ENCODE data around the gene ERG.

The ERG gene

GRCh38 chr21:38490411-38491020, 7.8 kb downstream of the ERG start:
- no peaks in the 10 kb centered on the region for H3K9me3 ChIP-seq (ENCODE audit: control insufficient read depth in 5 of 5, low read length in 5 of 5)
- no peaks in the 10 kb centered on the region for H3K36me3 ChIP-seq (ENCODE audit: control insufficient read depth in 5 of 5, insufficient read depth in 5 of 5, low read length in 5 of 5)
- peak overlapping the region in 1 of 5 donors; percentile 33 for H3K9ac ChIP-seq (ENCODE audit: low read length in 5 of 5)
- H3K4me3 ChIP-seq (ENCODE audit: low read depth in 1 of 5, low read length in 5 of 5) = no peak overlapping the region
- peak overlapping the region; percentile 60 for H3K27ac ChIP-seq (ENCODE audit: low read depth, low read length)
- H3K4me1 ChIP-seq (ENCODE audit: control insufficient read depth in 5 of 5, insufficient read depth in 5 of 5, low read length in 5 of 5) = peaks cover 0 to 65% (median 3%) of the 10 kb centered on the region in 5 donors
- peaks cover 0 to 5% (median 0%) of the 10 kb centered on the region in 5 donors for H3K27me3 ChIP-seq (ENCODE audit: control insufficient read depth in 5 of 5, insufficient read depth in 4 of 5, low read length in 5 of 5)

- Histone ChIP-seq H3K36me3 (ENCODE audit: control insufficient read depth in 5 of 5, insufficient read depth in 5 of 5, low read length in 5 of 5) (no peaks in the 10 kb centered on the region), H3K27ac (ENCODE audit: low read depth, low read length) (peak overlapping the region; percentile 60), H3K9me3 (ENCODE audit: control insufficient read depth in 5 of 5, low read length in 5 of 5) (no peaks in the 10 kb centered on the region), H3K27me3 (ENCODE audit: control insufficient read depth in 5 of 5, insufficient read depth in 4 of 5, low read length in 5 of 5) (peaks cover 0 to 5% (median 0%) of the 10 kb centered on the region in 5 donors), H3K4me3 (ENCODE audit: low read depth in 1 of 5, low read length in 5 of 5) (no peak overlapping the region), H3K9ac (ENCODE audit: low read length in 5 of 5) (no peak overlapping the region), H3K4me1 (ENCODE audit: control insufficient read depth in 5 of 5, insufficient read depth in 5 of 5, low read length in 5 of 5) (peaks cover 0 to 65% (median 3%) of the 10 kb centered on the region in 5 donors)
These were observed 8.5 kb downstream of the ERG start for GRCh38 chr21:38489729-38490128.

DNA sequence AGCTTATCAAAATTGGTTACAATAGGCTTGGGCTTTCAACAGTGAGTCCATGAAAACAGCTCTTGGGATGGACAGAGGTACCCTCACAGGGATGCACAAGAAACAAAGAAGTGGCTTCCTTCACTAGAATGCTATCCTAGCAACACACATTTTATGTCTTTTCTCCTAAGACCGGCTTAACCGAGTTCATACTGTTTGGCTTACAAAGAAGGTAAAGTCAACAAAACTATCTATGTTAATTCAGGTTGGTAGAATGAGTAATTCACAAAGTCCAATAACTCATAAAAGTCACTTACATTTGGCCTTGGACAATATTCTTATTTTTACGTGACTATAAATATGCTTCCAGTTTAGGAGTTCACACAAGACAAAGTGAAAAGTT, 9.0 kb downstream of the ERG start:
- Histone ChIP-seq H3K9ac (ENCODE audit: low read length in 5 of 5) (no peak overlapping the region), H3K27me3 (ENCODE audit: control insufficient read depth in 5 of 5, insufficient read depth in 4 of 5, low read length in 5 of 5) (peaks cover 0 to 5% (median 2%) of the 10 kb centered on the region in 5 donors), H3K27ac (ENCODE audit: low read depth, low read length) (peak overlapping the region; percentile 60), H3K36me3 (ENCODE audit: control insufficient read depth in 5 of 5, insufficient read depth in 5 of 5, low read length in 5 of 5) (no peaks in the 10 kb centered on the region), H3K4me1 (ENCODE audit: control insufficient read depth in 5 of 5, insufficient read depth in 5 of 5, low read length in 5 of 5) (peaks cover 0 to 67% (median 3%) of the 10 kb centered on the region in 5 donors), H3K9me3 (ENCODE audit: control insufficient read depth in 5 of 5, low read length in 5 of 5) (no peaks in the 10 kb centered on the region), H3K4me3 (ENCODE audit: low read depth in 1 of 5, low read length in 5 of 5) (no peak overlapping the region)

DNA sequence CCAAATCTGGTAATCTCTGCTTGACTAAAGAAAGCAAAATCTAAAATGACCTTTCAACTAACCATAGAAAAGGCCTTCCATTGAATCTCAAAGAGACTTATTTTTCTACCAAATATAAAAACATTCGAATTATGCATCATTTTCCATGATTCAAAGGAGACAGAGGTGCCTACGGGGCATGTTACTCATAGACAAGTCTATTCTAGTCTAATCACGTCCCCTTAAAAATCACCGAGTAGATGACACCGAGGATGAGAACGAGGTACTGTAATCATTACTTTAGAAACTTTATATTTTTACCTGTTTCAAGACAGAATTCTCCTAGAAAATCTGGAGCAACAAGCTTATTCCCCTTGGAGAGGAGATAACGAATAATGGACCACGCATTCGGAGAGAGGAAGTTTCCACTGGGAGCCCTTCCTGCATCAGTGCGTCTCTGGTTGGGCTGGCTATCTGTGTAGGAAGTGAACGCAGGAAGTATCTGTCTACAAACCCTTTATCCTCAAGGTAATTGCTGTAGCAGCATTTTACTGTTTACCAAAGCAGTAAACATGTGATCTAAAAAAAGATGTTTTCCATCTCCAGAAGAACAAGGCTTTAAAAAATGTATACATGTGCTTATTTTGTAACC, 9.5 kb downstream of the ERG start:
- Histone ChIP-seq H3K27me3 (ENCODE audit: control insufficient read depth in 5 of 5, insufficient read depth in 4 of 5, low read length in 5 of 5) (peaks cover 0 to 5% (median 2%) of the 10 kb centered on the region in 5 donors), H3K4me1 (ENCODE audit: control insufficient read depth in 5 of 5, insufficient read depth in 5 of 5, low read length in 5 of 5) (peaks cover 0 to 67% (median 3%) of the 10 kb centered on the region in 5 donors), H3K9ac (ENCODE audit: low read length in 5 of 5) (no peak overlapping the region), H3K4me3 (ENCODE audit: low read depth in 1 of 5, low read length in 5 of 5) (no peak overlapping the region), H3K36me3 (ENCODE audit: control insufficient read depth in 5 of 5, insufficient read depth in 5 of 5, low read length in 5 of 5) (no peaks in the 10 kb centered on the region), H3K27ac (ENCODE audit: low read depth, low read length) (peak overlapping the region; percentile 60), H3K9me3 (ENCODE audit: control insufficient read depth in 5 of 5, low read length in 5 of 5) (no peaks in the 10 kb centered on the region)

DNA sequence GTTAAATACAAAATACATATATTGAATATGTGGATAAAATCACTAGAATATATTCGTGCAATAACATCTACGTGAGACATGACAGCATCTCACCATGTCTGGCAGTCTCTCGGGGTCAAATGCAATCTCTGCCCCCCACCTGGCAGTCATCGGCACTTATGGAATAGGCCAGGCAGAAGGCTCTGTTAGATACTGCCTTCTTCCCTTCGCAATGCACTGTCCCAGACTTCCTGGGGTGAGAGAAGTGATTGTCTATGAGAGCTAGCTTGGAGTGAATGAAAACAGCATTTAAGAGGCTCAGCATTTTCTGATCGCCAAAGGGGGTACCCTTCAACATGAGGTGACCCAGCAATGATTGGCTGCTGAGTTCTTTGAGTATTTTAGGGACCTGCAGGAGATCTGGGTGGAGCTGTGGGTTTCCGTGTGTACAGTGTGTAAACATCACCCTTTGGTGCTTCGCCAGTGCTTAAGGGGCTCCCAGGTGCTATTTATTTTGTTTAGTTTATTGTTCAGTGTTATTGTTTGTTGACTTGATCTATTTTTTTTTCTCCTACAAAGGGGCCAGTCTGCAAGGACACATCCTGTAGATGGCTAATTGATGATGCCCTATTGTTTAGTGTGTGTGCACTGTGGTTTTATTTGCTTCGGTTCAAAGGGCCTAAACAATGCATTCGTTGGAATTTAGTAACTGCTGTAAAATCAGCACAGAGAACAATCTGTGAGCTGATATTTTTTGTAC, 10.2 kb downstream of the ERG start:
- H3K9me3 ChIP-seq (ENCODE audit: control insufficient read depth in 5 of 5, low read length in 5 of 5) = no peaks in the 10 kb centered on the region
- peak overlapping the region; percentile 32 for H3K27ac ChIP-seq (ENCODE audit: low read depth, low read length)
- no peak overlapping the region for H3K4me3 ChIP-seq (ENCODE audit: low read depth in 1 of 5, low read length in 5 of 5)
- H3K36me3 ChIP-seq (ENCODE audit: control insufficient read depth in 5 of 5, insufficient read depth in 5 of 5, low read length in 5 of 5) = no peaks in the 10 kb centered on the region
- H3K9ac ChIP-seq (ENCODE audit: low read length in 5 of 5) = no peak overlapping the region
- H3K4me1 ChIP-seq (ENCODE audit: control insufficient read depth in 5 of 5, insufficient read depth in 5 of 5, low read length in 5 of 5) = peaks cover 0 to 64% (median 0%) of the 10 kb centered on the region in 5 donors
- H3K27me3 ChIP-seq (ENCODE audit: control insufficient read depth in 5 of 5, insufficient read depth in 4 of 5, low read length in 5 of 5) = peaks cover 0 to 5% (median 2%) of the 10 kb centered on the region in 5 donors

GRCh38 chr21:38486706-38487105, 11.6 kb downstream of the ERG start:
- no peak overlapping the region for H3K27ac ChIP-seq (ENCODE audit: low read depth, low read length)
- peaks cover 0 to 67% (median 0%) of the 10 kb centered on the region in 5 donors for H3K4me1 ChIP-seq (ENCODE audit: control insufficient read depth in 5 of 5, insufficient read depth in 5 of 5, low read length in 5 of 5)
- no peak overlapping the region for H3K4me3 ChIP-seq (ENCODE audit: low read depth in 1 of 5, low read length in 5 of 5)
- no peak overlapping the region for H3K9ac ChIP-seq (ENCODE audit: low read length in 5 of 5)
- H3K36me3 ChIP-seq (ENCODE audit: control insufficient read depth in 5 of 5, insufficient read depth in 5 of 5, low read length in 5 of 5) = no peaks in the 10 kb centered on the region
- no peaks in the 10 kb centered on the region for H3K9me3 ChIP-seq (ENCODE audit: control insufficient read depth in 5 of 5, low read length in 5 of 5)
- peaks cover 0 to 5% (median 2%) of the 10 kb centered on the region in 5 donors for H3K27me3 ChIP-seq (ENCODE audit: control insufficient read depth in 5 of 5, insufficient read depth in 4 of 5, low read length in 5 of 5)

DNA sequence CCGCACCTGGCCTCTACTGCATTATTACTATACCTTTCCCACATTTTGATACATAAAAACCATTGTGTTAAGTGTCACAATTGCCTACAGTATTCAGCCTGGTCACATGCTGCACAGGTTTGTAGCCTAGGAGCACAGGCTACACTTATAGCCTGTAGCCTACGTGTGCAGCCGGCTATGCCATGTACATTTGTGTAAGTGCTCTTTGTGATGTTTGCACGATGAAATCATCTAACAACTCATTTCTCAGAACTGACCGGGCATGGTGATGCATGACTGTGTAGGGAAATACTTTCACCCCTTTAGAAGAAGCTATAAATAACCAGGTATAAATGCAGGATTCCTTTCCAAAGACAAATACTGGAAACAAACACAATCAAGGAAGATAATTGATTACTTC, 12.1 kb downstream of the ERG start:
- peaks cover 0 to 63% (median 0%) of the 10 kb centered on the region in 5 donors for H3K4me1 ChIP-seq (ENCODE audit: control insufficient read depth in 5 of 5, insufficient read depth in 5 of 5, low read length in 5 of 5)
- H3K36me3 ChIP-seq (ENCODE audit: control insufficient read depth in 5 of 5, insufficient read depth in 5 of 5, low read length in 5 of 5) = no peaks in the 10 kb centered on the region
- no peak overlapping the region for H3K4me3 ChIP-seq (ENCODE audit: low read depth in 1 of 5, low read length in 5 of 5)
- peaks cover 0 to 5% (median 2%) of the 10 kb centered on the region in 5 donors for H3K27me3 ChIP-seq (ENCODE audit: control insufficient read depth in 5 of 5, insufficient read depth in 4 of 5, low read length in 5 of 5)
- H3K9me3 ChIP-seq (ENCODE audit: control insufficient read depth in 5 of 5, low read length in 5 of 5) = no peaks in the 10 kb centered on the region
- no peak overlapping the region for H3K27ac ChIP-seq (ENCODE audit: low read depth, low read length)
- no peak overlapping the region for H3K9ac ChIP-seq (ENCODE audit: low read length in 5 of 5)

DNA sequence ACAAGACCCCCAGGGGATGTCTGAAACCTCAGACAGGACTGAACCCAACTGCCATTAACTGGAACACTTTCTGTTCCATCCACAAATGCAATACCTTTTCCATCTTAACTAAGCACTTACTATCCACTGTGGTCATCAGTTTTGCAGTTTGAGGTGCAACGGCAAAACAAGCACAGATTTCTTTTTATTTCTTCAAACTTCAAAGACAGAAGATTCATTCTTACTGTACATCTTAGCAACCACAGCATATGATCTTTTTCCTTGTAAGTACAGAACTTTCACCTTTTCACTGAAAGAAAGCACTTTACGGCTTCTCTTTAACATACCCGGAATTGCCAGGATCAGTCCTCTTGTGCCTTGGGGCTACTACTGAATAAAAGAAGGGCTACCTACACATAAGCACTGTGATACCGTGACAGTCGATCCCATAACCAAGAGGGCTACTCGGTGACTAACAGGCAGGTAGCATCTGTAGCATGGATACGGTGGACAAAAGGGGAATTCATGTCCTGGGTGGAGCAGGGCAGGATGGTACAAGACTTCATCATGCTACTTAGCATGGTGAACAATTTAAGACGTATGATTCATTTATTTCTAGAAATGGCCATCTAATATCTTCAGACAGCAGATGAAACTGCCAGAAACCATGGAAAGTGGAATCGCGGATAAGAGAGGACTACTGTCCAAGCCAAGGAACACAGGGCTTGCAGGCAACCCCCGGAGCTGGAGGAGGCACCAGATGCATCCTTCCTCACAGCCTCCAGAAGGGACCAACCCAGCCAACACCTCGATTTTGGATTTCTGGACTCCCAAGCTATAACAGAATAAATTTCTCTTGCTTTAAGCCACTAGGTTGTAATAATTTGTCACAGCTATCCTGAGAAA, 18.4 kb downstream of the ERG start:
- H3K27ac ChIP-seq (ENCODE audit: low read depth, low read length) = peak overlapping the region; percentile 44
- no peaks in the 10 kb centered on the region for H3K9me3 ChIP-seq (ENCODE audit: control insufficient read depth in 5 of 5, low read length in 5 of 5)
- H3K9ac ChIP-seq (ENCODE audit: low read length in 5 of 5) = no peak overlapping the region
- H3K36me3 ChIP-seq (ENCODE audit: control insufficient read depth in 5 of 5, insufficient read depth in 5 of 5, low read length in 5 of 5) = no peaks in the 10 kb centered on the region
- peaks cover 0 to 69% (median 0%) of the 10 kb centered on the region in 5 donors for H3K4me1 ChIP-seq (ENCODE audit: control insufficient read depth in 5 of 5, insufficient read depth in 5 of 5, low read length in 5 of 5)
- peaks cover 0 to 13% (median 0%) of the 10 kb centered on the region in 5 donors for H3K27me3 ChIP-seq (ENCODE audit: control insufficient read depth in 5 of 5, insufficient read depth in 4 of 5, low read length in 5 of 5)
- H3K4me3 ChIP-seq (ENCODE audit: low read depth in 1 of 5, low read length in 5 of 5) = peak overlapping the region in 1 of 5 donors; percentile 0

GRCh38 chr21:38478782-38479181, 19.5 kb downstream of the ERG start:
- Histone ChIP-seq H3K27ac (ENCODE audit: low read depth, low read length) (peak overlapping the region; percentile 44), H3K9ac (ENCODE audit: low read length in 5 of 5) (no peak overlapping the region), H3K27me3 (ENCODE audit: control insufficient read depth in 5 of 5, insufficient read depth in 4 of 5, low read length in 5 of 5) (peaks cover 0 to 14% (median 0%) of the 10 kb centered on the region in 5 donors), H3K36me3 (ENCODE audit: control insufficient read depth in 5 of 5, insufficient read depth in 5 of 5, low read length in 5 of 5) (no peaks in the 10 kb centered on the region), H3K9me3 (ENCODE audit: control insufficient read depth in 5 of 5, low read length in 5 of 5) (no peaks in the 10 kb centered on the region), H3K4me3 (ENCODE audit: low read depth in 1 of 5, low read length in 5 of 5) (no peak overlapping the region), H3K4me1 (ENCODE audit: control insufficient read depth in 5 of 5, insufficient read depth in 5 of 5, low read length in 5 of 5) (peaks cover 0 to 67% (median 0%) of the 10 kb centered on the region in 5 donors)

Measured in subcutaneous abdominal adipose tissue (tissue), 5 donors.